Measurements from ENCODE around the gene RBM41. TPM values are rescaled to one million over a fixed set of nuclear protein-coding genes. Genes with fewer than 3 reads are reported as not detected.

RBM41 gene
- total and polyA plus RNA-seq, 9 of the 15 experiments (the other 6 are each of a cell fraction or from before 2014, with no cell fraction given): 11.6 to 51.8 (median 27.9) TPM

DNA sequence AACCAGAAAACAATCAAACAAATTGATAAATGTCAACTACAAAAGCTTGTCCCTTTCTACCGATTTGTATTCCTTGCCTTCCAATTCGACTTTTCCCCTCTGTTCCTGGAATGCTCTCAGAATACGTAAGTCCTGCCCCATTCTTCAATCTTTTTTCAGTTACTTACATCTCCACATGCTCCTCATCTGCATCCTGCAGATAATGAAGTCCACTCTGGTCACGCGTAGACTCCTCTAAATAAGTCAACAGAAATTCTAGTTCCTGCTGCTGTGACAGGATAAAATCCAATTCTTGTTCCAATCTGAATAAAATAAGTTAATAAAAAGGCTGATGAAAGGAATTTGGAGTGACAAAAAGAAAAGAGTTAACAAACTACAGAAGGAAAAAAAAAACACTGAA is 34.4 kb upstream of the RBM41 start (continued):
- peak; percentile 72 for TF ChIP-seq SOX6 (IDR thresholded peaks at IDR 0.05)
- TF ChIP-seq SNAPC5 (CRISPR knock-in tag; IDR thresholded peaks at IDR 0.05): no peak
- TF ChIP-seq BHLHE40 (IDR thresholded peaks at IDR 0.05; ENCODE audit: low read length): peak; percentile 90
- TF ChIP-seq CREM (IDR thresholded peaks at IDR 0.05; ENCODE audit: low read depth): peak; percentile 21; the same call in 1 of the 2 replicates
- peak; percentile 80 for TF ChIP-seq HNRNPLL (IDR thresholded peaks at IDR 0.05; ENCODE audit: low read depth, low read length, poor library complexity, severe bottlenecking)

DNA sequence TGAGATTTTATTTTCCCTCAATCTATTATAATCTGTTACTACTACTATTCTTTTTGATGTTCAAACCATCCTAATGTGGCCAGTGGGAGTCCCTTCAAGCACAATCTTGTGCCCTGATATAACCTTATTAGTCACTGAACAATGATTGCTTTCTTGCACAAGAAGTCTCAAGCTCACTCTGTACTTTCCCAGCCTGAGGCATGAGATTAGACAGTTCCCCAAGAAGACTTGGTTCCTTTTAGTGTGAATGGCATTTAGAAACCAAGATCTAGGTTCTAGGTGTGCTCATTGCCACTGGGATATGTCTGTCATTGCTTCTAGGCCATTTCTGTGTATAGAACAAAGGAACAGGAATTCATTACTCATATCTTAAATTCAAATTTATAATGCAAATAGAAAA is 28.0 kb upstream of the RBM41 start:
- Histone ChIP-seq H4K20me1 (replicated peaks; ENCODE audit: control insufficient read depth, insufficient read depth, low read length) (no peaks in the 10 kb centered on the region), H3K4me2 (ENCODE audit: insufficient read depth, low read length) (no peak overlapping the region), H3K4me1 (replicated peaks in 1 of 2; ENCODE audit: control insufficient read depth in 2 of 2, insufficient read depth in 2 of 2, low read length in 2 of 2) (peaks cover 0 to 7% of the 10 kb centered on the region in 2 experiments; a peak in 2 of 5 replicates), H2AFZ (ENCODE audit: low read depth, low read length) (no peak overlapping the region), H3K9ac (ENCODE audit: insufficient read depth in 1 of 2, low read depth in 2 of 2, low read length in 2 of 2) (no peak overlapping the region), H3K9me3 (replicated peaks; ENCODE audit: control insufficient read depth, insufficient read depth, low read depth, low read length) (no peaks in the 10 kb centered on the region), H3K36me3 (ENCODE audit: control insufficient read depth, insufficient read depth, low read length) (peaks cover 68% of the 10 kb centered on the region), H3K27me3 (ENCODE audit: control insufficient read depth in 2 of 2, insufficient read depth in 2 of 2, low read length in 2 of 2) (no peaks in the 10 kb centered on the region), H3K27ac (ENCODE audit: extremely low read depth, low read depth, low read length) (no peak overlapping the region), H3K9me1 (ENCODE audit: control insufficient read depth, insufficient read depth, low read length) (no peaks in the 10 kb centered on the region), H3K4me3 (no peak overlapping the region), H3K79me2 (ENCODE audit: control insufficient read depth, insufficient read depth, low read length) (no peaks in the 10 kb centered on the region; the same call in 2 of the 3 replicates)
- BruUV-seq (replicated peaks): no TSS peak
- intact Hi-C loops (cut with micrococcal nuclease): no loop called here
- ChIA-PET CTCF (ENCODE audit: low intra/inter-chr PET ratio) (no interaction called here), POLR2A (no interaction called here)
- TF ChIP-seq BMI1 (IDR thresholded peaks at IDR 0.05; ENCODE audit: low read length) (no peak), TEAD2 (tag; IDR thresholded peaks at IDR 0.05) (no peak)
- in situ Hi-C loops (cut with MboI): no loop called here
- no peak for DNase-seq (ENCODE audit: extremely low read depth in 1 of 4, low spot score in 3 of 4)
- no peak for ATAC-seq
- no peak for FAIRE-seq

All from K562 (cell line).